ENCODE results near the gene NXF1. TPM values are rescaled to one million over a fixed set of nuclear protein-coding genes. Genes with fewer than 3 reads are reported as not detected.

The NXF1 gene
- total and polyA plus RNA-seq, 2 of the 13 experiments (the other 11 are each of a cell fraction or from before 2014, with no cell fraction given), result 30.4 to 30.9 TPM

DNA sequence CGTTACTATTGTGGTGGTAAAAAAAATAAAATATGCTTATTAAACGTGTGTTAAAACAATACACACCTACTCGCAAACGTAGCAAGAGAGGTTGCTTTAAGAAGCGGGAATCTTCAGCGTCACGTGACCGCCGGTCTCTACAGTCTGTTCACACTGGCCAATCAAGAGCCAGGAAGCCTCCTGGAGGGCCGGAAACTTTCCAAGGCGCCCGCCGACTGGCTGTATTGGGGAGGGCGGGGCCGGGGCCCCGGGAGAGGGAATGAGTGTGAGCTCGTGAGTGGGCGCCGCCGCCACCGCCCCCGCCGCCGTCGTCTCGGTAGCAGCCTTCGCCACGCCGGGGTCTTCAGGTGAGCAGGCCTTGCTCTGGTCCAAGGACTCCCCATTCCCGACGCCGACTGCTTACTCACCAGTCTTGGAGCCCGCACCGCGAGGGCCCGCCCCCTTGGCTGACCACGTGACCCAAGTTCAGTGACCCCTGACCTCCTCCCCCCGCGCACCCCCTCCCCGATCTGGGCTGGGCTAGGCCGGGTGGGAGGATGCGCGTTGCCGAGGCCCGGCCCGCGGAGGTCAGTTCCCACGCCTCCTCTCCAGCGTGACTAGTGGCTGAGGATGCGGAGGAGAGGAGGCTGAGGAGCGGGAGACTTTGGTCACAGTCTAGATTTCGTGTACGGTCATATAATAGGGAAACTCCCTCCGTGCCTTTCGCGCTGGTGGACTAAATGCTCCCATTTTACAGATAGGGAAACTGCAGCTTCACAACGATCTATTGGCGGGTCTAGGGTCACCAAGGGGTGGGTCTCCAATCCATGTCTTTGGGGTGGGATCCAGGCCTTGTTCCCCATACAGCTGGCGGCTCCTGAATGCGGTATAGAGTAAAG, 33.9 kb downstream of the NXF1 start, which contains the start of gene TAF6L (continued):
- TF ChIP-seq, protein P1, sequence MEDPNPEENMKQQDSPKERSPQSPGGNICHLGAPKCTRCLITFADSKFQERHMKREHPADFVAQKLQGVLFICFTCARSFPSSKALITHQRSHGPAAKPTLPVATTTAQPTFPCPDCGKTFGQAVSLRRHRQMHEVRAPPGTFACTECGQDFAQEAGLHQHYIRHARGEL (CRISPR knock-in tag; IDR thresholded peaks at IDR 0.05), result no peak
- TF ChIP-seq, protein P2, sequence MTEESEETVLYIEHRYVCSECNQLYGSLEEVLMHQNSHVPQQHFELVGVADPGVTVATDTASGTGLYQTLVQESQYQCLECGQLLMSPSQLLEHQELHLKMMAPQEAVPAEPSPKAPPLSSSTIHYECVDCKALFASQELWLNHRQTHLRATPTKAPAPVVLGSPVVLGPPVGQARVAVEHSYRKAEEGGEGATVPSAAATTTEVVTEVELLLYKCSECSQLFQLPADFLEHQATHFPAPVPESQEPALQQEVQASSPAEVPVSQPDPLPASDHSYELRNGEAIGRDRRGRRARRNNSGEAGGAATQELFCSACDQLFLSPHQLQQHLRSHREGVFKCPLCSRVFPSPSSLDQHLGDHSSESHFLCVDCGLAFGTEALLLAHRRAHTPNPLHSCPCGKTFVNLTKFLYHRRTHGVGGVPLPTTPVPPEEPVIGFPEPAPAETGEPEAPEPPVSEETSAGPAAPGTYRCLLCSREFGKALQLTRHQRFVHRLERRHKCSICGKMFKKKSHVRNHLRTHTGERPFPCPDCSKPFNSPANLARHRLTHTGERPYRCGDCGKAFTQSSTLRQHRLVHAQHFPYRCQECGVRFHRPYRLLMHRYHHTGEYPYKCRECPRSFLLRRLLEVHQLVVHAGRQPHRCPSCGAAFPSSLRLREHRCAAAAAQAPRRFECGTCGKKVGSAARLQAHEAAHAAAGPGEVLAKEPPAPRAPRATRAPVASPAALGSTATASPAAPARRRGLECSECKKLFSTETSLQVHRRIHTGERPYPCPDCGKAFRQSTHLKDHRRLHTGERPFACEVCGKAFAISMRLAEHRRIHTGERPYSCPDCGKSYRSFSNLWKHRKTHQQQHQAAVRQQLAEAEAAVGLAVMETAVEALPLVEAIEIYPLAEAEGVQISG (CRISPR knock-in tag; IDR thresholded peaks at IDR 0.05), result peak; percentile 67
- TF ChIP-seq SALL2 (CRISPR knock-in tag; IDR thresholded peaks at IDR 0.05) (0 out of 2 replicates have a peak, but pooled peaks have one; percentile 36), ZNF3 (CRISPR knock-in tag; IDR thresholded peaks at IDR 0.05) (no peak), PTBP1 (IDR thresholded peaks at IDR 0.05; ENCODE audit: low read depth, low read length, poor library complexity, severe bottlenecking) (no peak), PCBP1 (IDR thresholded peaks at IDR 0.05; ENCODE audit: borderline replicate concordance, low read depth, low read length) (0 out of 2 replicates have a peak, but pooled peaks have one; percentile 74), ZNF558 (CRISPR knock-in tag; IDR thresholded peaks at IDR 0.05; ENCODE audit: borderline replicate concordance) (0 out of 2 replicates have a peak, but pooled peaks have one; percentile 31), ZC3H13 (CRISPR knock-in tag; IDR thresholded peaks at IDR 0.05) (peak; percentile 76), NFE2L1 (CRISPR knock-in tag; IDR thresholded peaks at IDR 0.05; ENCODE audit: borderline replicate concordance) (no peak), NFE2L2 (IDR thresholded peaks at IDR 0.05; ENCODE audit: low read length) (no peak), ZNF543 (CRISPR knock-in tag; IDR thresholded peaks at IDR 0.05) (peak; percentile 56; the same call in 1 of the 2 replicates), FOXM1 (CRISPR knock-in tag; IDR thresholded peaks at IDR 0.05) (no peak), ETV6 (CRISPR knock-in tag; conservative IDR thresholded peaks at IDR 0.05) (no peak), ZNF570 (CRISPR knock-in tag; IDR thresholded peaks at IDR 0.05; ENCODE audit: borderline replicate concordance) (no peak), KLF6 (CRISPR knock-in tag; IDR thresholded peaks at IDR 0.05) (no peak), THYN1 (CRISPR knock-in tag; IDR thresholded peaks at IDR 0.05; ENCODE audit: borderline replicate concordance, low read depth) (no peak), NR3C1 (CRISPR knock-in tag; IDR thresholded peaks at IDR 0.05) (no peak), ZNF672 (CRISPR knock-in tag; IDR thresholded peaks at IDR 0.05) (no peak)
- TF ChIP-seq, protein P3, sequence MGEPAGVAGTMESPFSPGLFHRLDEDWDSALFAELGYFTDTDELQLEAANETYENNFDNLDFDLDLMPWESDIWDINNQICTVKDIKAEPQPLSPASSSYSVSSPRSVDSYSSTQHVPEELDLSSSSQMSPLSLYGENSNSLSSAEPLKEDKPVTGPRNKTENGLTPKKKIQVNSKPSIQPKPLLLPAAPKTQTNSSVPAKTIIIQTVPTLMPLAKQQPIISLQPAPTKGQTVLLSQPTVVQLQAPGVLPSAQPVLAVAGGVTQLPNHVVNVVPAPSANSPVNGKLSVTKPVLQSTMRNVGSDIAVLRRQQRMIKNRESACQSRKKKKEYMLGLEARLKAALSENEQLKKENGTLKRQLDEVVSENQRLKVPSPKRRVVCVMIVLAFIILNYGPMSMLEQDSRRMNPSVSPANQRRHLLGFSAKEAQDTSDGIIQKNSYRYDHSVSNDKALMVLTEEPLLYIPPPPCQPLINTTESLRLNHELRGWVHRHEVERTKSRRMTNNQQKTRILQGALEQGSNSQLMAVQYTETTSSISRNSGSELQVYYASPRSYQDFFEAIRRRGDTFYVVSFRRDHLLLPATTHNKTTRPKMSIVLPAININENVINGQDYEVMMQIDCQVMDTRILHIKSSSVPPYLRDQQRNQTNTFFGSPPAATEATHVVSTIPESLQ (CRISPR knock-in tag; conservative IDR thresholded peaks at IDR 0.05), result no peak
- TF ChIP-seq, protein P4, sequence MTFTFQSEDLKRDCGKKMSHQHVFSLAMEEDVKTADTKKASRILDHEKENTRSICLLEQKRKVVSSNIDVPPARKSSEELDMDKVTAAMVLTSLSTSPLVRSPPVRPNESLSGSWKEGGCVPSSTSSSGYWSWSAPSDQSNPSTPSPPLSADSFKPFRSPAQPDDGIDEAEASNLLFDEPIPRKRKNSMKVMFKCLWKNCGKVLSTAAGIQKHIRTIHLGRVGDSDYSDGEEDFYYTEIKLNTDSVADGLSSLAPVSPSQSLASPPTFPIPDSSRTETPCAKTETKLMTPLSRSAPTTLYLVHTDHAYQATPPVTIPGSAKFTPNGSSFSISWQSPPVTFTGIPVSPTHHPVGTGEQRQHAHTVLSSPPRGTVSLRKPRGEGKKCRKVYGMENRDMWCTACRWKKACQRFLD (CRISPR knock-in tag; IDR thresholded peaks at IDR 0.05; ENCODE audit: borderline replicate concordance), result no peak; the same call in 1 of the 2 replicates
